Diencephalon (tissue), 1 donor: Measurements from ENCODE around the gene CD200R1. TPM values are rescaled to one million over a fixed set of nuclear protein-coding genes. Genes with fewer than 3 reads are reported as not detected.

Source experiments
- total RNA-seq: library from RNA; depleted of rRNA; stranded (reverse); fragments of >200 nt; gene quantifications from one replicate; pipeline ENCODE4 v1.2.3, GENCODE V29; 2014

The CD200R1 gene
- 0.69 TPM for total RNA-seq

GRCh38 chr3:112974894-112975293, at the start of gene CD200R1:
TSS of gene CD200R1 (minus strand) at chr3:112975103. CDS start at chr3:112974857, 246 bp downstream.

GRCh38 chr3:112990672-112991602, 16.0 kb upstream of the CD200R1 start, which contains the start of gene GTPBP8:
TSS of gene GTPBP8 (plus strand) at chr3:112990984. CDS start at chr3:112991000, 16 bp downstream.

Other genes starting within 250 kb of the CD200R1 start
- gene CD200R1L, start 128.2 kb downstream of the CD200R1 start, total RNA-seq: not detected
- gene GTPBP8, start 15.9 kb upstream of the CD200R1 start, total RNA-seq: 27.0 TPM
- 10.4 TPM for gene BOC, start 236.5 kb upstream of the CD200R1 start, total RNA-seq